ENCODE measurements around the gene CAMK1D.

- TF ChIP-seq CTCF (IDR thresholded peaks at IDR 0.05) = no peak
- TF ChIP-seq POLR2A (IDR thresholded peaks at IDR 0.05) = no peak
Observed at GRCh38 chr10:12741360-12741804, 392.0 kb downstream of the CAMK1D start.

Measured in right lobe of liver (tissue), 4 donors.